Measurements from ENCODE around the gene ANXA7.
"Not testable (repeated sequence)": the region's sequence is repeated elsewhere in the genome, so short reads cannot be mapped to it uniquely, and the experiment has no call there.

The ANXA7 gene

DNA sequence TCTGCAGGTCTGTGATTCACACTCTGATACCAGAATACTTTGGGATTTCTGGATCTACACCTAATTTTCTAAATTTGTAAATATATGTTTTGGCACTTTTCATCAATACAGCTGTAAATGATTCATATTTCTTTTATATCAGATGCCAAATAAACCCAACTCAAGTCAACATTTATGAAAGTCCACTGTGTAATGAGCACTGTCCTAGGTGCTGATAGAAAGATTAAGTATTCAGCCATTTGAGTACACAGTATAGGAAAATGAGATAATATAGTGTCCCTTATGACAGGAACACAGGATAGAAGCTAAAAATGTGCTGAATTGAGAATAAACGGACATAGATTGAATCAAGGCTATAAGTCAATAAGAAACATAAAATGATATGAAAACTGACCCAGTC is 6.4 kb downstream of the ANXA7 start:
- no peak for DNase-seq

DNA sequence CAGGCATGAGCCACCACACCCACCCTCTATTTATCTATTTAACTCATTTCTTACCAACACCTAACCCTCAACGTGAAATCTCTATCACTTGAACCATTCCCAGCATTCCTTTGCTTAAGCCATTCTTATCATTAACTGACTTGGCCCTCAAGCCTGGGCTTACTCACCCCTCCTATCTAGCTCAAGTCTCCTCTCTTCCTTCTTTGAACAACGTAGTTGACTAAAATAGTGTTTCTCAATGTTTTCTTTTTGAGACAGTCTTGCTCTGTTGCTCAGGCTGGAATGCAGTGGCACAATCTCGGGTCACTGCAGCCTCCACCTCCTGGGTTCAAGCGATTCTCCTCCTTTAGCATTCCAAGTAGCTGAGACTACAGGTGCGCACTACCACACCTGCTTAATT is 7.0 kb downstream of the ANXA7 start:
- no peak for DNase-seq

DNA sequence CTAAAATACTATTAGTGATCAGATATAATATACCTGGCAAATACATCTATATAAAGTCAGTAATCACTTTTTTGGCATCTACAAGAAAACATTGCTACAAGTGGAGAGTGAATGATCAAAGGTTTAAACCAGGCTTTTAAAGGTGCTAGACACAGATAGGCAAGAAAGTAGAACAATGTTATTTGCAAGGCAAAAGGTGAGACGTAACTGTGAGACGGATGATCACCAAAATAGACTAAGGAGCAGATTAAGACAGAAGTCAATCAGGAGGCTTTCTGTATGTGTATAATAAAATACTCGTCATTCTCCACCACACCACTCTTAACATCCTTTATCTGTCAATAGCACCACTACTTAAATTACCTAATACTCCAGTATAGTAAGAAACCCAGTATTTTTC is 8.3 kb downstream of the ANXA7 start:
- DNase-seq, result no peak

DNA sequence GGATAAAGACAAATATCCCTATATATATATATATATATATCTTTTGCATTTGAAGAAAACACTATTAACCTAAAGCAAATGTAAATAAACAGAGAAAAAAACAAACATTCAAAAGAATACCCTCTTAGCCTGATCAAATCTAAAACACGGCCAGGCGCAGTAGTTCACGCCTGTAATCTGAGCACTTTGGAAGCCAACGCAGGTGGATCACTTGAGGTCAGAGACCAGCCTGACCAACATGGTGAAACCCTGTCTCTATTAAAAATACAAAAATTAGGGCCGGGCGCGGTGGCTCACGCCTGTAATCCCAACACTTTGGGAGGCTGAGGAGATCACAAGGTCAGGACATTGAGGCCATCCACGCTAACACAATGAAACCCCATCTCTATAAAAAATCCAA is 9.2 kb downstream of the ANXA7 start:
- DNase-seq, result no peak

DNA sequence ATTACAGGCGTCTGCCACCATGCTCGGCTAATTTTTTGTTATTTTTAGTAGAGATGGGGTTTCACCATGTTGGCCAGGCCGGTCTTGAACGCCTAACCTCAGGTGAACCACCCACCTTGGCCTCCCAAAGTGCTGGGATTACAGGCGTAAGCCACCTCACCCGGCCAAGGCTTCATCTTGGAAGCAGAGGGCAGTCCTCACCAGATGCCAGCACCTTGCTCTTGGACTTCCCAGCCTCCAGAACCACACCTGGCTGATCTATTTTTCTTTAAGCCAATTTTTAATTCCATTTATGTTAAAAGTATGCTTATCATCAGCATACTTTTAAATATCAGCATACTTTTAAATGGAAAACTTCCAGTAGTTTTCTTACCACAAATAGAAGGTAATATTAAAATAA is 12.2 kb downstream of the ANXA7 start:
- DNase-seq, result no peak

DNA sequence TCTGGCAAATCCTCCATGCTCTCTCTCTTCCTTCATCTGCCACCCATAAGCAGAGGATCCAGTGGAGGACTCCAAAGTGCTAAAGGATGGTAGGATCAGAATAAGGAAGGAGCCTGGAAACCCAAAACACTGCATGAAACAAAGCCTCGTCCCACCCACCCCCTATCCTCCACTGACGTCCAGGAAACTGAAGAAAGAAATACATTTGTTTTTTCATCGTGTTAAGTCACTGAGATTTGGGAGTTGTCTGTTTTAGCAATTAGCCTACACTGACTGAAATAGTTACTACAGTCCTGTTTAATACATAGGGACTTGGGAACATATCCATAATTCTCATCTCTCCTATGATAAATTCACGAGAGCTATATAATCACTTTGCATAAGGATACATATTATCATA is 14.8 kb downstream of the ANXA7 start:
- no peak for DNase-seq

DNA sequence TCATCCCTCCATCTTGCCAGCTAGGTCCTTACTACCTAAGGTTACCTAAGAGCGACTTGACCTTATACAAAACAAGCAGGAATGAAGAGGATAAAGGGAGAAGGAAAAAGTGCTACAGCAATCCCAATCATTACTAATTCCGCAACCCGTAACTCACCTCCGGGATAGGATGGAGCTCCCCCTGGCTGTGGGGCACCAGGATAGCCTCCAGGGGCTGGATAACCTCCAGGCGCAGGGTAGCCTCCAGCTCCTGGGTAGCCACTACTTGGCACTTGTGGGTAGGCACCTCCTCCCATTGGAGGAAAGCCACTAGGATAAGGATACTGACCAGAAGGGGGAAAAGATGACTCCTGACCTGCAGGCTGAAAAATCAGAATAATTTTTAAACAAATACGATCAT is 15.8 kb downstream of the ANXA7 start:
- no peak for DNase-seq

DNA sequence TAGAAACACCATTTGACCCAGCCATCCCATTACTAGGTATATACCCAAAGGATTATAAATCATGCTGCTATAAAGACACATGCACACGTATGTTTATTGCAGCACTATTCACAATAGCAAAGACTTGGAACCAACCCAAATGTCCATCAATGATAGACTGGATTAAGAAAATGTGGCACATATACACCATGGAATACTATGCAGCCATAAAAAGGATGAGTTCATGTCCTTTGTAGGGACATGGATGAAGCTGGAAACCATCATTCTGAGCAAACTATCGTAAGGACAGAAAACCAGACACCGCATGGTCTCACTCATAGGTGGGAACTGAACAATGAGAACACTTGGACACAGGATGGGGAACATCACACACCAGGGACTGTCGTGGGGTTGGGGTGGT is 19.5 kb downstream of the ANXA7 start:
- not testable (repeated sequence) for DNase-seq

DNA sequence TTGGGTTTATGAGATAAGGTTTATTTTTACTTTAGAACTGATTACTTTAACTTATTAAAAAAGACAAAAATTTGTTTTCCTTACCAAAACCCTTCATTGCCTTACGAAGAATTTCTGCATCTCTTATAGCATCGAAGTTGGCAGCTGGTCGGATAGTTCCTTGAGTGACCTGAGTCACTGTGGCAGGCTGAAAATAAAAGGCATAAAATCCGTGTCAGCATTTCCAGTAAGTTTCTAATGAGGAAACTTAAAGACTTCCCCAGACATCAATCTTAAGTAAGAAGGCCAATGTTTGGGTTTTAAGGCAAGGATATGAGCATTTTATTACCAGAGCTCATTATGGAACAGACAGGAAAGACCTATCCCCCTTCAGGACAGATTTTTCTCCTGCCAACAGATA is 25.6 kb downstream of the ANXA7 start:
- DNase-seq, result no peak

DNA sequence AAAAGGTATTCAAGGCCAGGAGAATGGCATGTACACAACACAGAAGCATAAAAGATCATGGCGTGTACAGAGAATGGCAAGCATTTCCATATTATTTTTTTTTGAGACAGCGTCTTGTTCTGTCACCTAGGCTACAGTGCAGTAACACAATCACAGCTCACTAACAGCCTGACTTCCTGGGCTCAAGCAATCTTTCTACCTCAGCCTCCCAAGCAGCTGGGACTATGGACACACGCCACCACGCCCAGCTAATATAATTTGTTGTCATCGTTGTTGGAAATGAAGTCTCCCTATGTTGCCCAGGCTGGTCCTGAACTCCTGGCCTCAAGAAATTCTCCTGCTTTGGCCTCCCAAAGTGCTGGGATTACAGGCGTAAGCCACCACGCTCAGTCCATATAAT is 27.3 kb downstream of the ANXA7 start:
- DNase-seq, result no peak

DNA sequence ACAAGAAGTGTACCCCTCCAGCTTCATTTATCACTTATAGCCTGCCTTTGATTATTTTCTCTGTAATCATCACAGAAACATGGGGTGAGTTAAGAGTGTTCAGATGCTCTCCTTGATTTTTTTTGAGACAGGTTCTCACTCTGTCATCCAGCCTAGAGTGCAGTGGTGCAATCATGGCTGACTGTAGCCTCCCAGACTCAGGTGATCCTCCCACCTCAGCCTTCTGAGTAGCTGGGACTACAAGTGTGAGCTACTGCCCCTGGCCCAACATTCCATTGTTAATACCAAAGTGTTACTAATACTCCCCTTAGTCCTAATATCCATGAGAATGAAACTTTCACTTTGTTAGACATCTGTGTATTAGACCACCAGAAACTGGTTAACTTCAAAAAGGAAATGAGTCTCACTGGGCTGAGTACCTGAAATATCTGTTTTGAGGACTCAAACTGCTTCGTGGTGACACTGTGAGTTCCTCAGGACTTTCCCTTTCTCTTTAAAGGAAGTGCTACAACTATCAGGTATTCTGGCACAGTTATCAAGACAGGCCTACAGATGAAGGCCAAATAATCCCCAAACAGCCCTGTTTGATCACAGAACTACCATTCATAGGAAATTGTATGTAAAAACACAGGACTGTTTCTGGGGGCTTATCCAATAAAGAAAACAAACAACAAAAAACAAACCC is 34.7 kb downstream of the ANXA7 start:
- DNase-seq, result no peak

DNA sequence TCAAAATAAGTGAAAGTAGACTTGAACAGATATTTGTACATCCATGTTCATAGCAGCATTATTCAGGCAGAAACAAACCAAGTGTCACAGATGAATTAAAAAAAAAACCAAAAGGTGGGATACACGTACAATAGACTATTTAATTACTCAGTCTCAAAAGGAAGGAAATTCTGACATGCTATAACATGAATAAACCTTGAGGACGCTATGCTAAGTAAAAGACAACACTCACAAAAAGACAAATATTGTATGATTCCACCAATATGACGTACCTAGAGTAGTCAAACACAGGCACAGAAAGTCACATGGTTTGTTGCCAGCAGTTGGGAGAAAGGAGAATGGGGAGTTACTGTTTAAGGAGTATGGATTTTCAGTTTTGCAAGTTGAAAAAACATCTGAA is 37.2 kb downstream of the ANXA7 start:
- DNase-seq, result no peak

DNA sequence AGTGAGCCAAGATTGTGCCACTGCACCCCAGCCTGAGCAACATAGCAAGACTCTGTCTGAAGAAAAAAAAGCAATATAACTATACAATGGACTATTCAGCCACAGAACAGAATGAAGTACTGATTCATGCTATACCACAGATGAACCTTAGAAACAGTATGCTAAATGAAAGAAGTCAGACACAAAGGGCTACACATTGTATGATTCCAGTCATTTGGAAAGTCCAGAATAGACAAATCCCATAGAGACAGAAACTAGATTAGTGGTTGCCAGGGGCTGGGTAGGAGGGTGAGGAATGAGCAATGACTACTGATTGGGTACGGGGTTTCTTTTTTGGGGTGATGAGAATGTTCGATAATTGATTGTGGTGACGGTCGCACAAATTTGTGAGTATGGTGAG is 45.6 kb downstream of the ANXA7 start:
- DNase-seq, result no peak

DNA sequence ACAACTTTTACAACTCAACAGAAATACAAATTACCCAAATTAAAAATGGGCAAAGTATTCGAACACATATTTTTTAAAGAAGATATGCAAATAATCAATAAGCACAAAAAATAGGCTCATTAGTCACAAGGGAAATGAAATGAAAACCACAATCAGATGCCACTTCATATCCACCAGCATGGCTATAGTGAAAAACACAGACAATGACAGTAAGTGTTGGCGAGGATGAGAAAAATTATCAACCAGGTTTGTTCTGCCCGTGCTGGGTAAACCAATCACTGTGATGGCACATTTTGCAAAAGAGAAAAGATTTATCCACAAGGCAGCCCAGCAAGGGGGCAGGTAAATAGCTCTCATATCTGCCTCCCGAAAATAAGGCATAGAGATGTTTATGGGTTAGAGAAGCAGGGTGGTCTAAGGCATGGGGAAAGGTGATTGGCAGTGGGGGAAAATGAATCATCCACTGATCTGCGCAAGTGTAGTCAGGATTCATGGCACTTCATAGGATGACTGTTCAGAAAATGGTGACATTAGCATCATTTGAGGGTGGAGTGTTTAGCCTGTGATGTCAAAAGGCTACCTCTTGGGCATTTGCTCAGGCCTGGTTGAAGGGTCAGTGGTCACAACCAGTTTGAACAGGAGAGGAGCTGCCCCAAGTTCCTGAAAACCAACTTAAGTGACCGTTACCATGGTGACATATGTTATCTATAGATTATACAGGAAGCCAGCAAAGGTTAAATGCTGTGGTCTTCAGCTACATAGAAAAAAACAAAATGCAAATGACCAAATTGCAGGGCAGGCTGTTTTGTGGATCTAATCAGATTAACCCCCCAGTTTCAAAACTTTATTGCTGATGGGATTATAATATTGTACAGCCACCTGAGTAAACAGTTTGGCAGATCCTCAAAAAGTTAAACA is 47.2 kb downstream of the ANXA7 start:
- no peak for DNase-seq

DNA sequence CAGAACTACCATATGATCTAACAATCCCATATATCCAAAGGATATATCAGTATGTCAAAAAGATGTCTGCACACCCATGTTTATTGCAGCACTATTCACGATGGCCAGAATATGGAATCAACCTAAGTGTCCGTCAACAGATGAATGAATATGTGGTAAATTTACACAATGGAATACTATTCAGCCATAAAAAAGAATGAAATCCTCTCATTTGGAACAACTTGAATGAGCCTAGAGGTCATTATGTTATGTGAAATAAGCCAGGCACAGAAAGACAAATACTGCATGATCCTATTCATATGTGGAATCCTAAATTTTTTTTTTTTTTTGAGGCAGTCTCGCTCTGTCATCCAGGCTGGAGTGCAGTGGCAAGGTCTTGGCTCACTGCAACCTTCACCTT is 48.9 kb downstream of the ANXA7 start:
- no peak for DNase-seq

DNA sequence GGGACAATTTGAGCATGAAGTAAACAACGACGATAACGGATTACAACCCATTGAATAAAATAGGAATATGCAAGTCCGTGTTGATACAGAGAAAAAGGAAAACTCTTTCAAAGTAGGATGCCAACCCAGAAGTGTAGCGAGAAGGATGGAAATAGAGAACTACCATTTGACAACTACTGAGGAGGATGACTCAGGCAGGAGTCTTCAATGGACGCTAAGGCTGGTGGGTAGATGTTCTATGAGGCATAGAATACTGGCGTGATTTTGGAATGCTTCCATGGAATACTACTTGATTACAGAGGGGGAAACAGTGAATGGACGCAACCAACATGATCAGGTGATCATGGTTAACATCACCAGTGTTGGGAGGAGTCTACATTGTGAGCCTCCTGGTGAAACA is 54.4 kb downstream of the ANXA7 start:
- no peak for DNase-seq

DNA sequence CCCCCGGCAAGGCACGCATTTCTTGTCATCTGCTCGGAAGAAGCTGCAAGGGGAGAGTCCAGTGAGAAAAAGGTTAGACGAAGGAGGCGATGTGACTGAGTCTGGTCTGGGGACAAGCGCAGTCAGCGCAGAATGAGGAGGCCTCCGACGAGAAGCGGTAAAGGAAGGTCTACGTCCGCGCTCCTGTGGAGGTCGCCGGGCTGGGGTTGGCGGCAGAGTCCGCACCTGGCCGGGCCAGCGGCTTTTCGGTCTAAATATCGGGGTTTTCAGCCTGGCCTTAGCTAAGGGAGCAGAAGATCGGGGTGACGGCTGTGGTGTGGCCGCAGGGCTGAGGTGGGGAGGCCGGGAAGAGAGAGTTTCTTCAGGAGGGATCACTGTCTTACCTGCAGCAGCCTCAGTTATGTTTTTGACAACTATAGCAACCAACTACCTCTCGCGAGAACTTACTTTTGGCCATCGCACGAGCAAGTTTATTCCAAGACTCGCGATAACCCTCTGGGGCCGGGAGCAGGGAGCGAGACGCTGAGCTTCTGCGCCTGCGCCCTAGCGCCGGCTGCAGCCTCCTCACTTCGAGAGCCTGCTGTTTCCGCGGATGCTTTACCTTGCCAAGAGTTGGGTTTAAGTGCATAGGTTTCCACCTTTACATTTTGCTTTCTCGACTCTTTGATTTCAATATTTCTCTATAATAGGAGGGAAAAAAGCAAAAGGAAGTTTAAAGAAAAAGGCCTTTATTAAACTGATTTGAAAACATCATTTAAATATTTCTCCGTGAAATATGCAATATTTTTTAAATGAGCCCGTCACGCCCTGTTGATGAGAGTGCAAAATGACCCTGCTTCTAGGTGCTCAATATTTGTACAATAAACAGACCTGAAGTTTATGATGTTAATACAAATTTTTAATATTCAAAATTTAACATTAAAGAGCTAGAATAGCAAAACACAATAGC is 55.3 kb downstream of the ANXA7 start, which contains the start of gene CFAP70:
CFAP70 (minus strand) TSS at position 534 of the 949 bp plus-strand sequence. CDS start 4,068 bp downstream, outside the sequence.
- DNase-seq, result peak; percentile 95

DNA sequence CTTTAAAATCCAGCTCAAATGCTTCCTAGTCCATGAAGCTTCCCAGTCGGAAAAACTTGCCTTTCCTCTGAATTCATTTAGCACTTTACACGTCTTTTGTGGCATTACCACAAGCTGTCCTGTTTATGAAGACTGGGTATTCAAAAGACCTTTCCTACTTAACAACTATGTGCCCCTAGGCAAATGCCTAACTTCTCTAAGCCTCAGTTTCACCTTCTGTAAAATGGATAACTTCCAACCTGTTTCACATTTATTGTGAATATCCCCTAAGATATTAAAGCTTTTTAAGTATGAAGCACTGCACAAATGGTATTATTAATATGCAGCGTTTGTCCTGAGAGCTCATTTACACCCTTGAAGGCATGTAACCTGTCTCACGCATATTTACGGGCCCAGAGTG is 56.0 kb downstream of the ANXA7 start:
- DNase-seq, result no peak

DNA sequence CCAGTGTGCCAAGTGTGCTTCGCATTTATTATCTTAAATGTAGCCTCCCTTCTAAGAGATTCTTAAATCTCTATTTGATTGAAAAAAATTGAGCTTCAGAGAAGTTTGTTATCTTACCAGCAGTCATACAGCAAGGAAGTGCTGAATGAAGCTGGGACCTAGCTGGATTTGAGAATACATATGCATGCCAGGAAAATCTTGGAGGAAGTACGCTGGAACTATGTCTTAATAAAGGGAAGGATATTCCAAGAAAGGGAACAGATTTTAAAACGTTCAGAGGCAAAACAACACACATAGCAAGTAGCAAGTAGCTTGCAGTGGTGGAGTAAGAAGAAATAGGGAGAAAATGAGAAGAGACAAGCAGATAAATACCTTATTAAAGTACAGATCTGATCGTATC is 56.7 kb downstream of the ANXA7 start:
- DNase-seq, result no peak

DNA sequence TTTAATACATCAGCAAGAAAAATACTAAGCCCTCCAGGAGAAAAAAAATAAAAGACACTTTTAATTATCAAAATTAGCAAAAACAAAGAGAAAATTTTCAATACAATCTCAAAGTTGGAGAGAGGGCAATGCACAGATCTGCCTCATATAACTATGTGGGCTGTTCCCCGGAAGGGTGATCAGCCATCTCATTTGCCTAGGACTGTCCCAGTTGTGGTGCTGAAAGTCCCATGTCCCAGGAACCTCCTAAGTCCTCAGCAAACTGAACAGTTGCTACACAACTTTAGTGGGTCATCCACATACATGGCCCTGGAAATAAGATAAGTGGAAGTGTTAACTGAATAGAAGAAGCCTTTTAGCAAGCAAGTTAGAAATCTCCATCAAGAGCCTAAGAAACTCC is 69.6 kb downstream of the ANXA7 start:
- no peak for DNase-seq

DNA sequence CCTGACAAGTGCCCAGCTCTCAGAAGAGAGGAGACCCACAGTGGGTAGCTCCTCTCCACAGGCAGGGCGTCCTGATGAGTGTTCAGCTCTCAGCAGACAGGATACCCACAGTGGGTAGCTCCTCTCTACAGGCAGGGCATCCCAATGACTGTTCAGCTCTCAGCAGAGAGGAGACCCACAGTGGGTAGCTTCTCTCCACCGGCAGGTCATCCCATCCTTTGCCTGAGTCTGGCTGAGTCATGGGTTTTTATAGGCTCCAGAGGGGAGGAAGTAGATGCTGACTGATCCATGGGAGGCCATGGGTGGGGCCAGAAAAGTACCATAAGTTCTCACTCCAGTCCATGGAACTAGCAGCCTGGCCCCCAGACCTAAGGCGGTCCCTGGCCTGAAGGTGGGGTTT is 73.7 kb downstream of the ANXA7 start:
- DNase-seq, result no peak

DNA sequence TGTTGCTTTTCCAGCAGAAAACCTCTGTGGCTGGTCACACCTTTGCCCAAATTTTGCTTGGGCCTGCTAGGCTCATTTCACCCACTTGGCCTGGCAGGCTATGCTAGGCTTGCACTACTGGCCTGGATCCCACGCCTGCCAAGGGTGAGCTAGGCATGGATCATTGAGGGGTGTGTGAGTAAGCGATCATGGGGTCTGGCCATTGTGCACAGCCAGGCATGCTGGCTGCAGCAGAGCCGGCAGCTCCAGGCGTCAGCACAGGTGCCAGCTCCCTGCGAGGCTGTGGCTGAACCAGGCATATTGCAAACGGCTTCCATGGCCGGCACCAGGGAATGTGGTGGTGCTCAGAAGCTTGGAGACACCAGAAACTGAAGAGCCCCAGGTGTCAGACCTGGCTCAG is 74.4 kb downstream of the ANXA7 start:
- no peak for DNase-seq

DNA sequence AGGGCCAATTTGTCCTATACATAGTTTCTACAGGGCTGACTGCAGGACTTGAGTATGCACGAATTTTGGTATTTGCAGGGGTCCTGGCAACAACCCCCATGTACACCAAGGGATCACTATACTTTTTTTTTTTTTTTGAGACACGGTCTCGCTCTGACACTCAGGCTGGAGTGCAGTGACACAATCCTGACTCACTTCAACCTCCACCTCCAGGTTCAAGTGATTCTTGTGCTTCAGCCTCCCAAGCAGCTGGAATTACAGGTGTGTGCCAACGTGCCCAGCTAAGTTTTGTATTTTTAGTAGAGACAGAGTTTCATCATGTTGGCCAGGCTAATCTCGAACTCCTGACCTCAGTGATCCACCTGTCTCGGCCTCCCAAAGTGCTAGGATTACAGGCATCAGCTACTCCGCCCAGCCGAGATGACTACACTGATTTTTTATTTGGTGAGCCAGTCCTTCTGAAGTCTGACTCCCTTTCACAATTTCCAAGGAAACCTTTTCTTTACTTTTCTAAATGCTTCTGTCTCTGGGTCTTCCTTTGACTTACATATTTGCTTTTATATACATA is 75.0 kb downstream of the ANXA7 start:
- DNase-seq, result no peak

Data from inflammatory macrophage (primary cell).